Stimulated activated CD8-positive, alpha-beta memory T cell treated with anti-CD3 and anti-CD28 coated beads, Interleukin-7, amount 100 ng/mL, for 1 hour (primary cell): Measurements from ENCODE around the gene ITGAE.
"Not testable (repeated sequence)": the region's sequence is repeated elsewhere in the genome, so short reads cannot be mapped to it uniquely, and the experiment has no call there.

Experiments used
- DNase-seq, 2 donors: peaks; one replicate each; pipeline ENCODE4 v3.0.0-alpha.2; 2020; ENCODE audit warnings: low read depth in 2 of 2

Gene ITGAE

GRCh38 chr17:3729881-3730280, 71.1 kb downstream of the ITGAE start:
- no peak for DNase-seq

GRCh38 chr17:3728099-3728498, 72.9 kb downstream of the ITGAE start:
- not testable (repeated sequence) for DNase-seq

GRCh38 chr17:3727041-3727440, 73.9 kb downstream of the ITGAE start:
- no peak for DNase-seq

GRCh38 chr17:3724378-3725077, 76.5 kb downstream of the ITGAE start:
- no peak for DNase-seq

GRCh38 chr17:3723556-3724377, 77.2 kb downstream of the ITGAE start, which contains the start of gene HASPIN:
Gene HASPIN (plus strand): TSS chr17:3723903. CDS start chr17:3723936, 33 bp downstream.
- DNase-seq = peak; percentile 81 to 82

GRCh38 chr17:3723188-3723555, 77.8 kb downstream of the ITGAE start:
- DNase-seq = no peak

GRCh38 chr17:3722716-3723115, 78.3 kb downstream of the ITGAE start:
- no peak for DNase-seq

GRCh38 chr17:3719265-3719664, 81.7 kb downstream of the ITGAE start:
- DNase-seq = no peak

GRCh38 chr17:3718201-3718600, 82.8 kb downstream of the ITGAE start:
- DNase-seq = no peak

- DNase-seq = no peak
Measured at GRCh38 chr17:3715296-3715695, 85.7 kb downstream of the ITGAE start.

- no peak for DNase-seq
Measured at GRCh38 chr17:3712811-3713463, 88.1 kb downstream of the ITGAE start.

GRCh38 chr17:3710951-3711383, 90.0 kb downstream of the ITGAE start:
- DNase-seq = peak in 1 of 2 donors; percentile 45

GRCh38 chr17:3708366-3708765, 92.6 kb downstream of the ITGAE start:
- DNase-seq = no peak

- DNase-seq = not testable (repeated sequence)
Measured at GRCh38 chr17:3705718-3705984, 95.3 kb downstream of the ITGAE start.

GRCh38 chr17:3704931-3705717, 95.9 kb downstream of the ITGAE start:
- no peak for DNase-seq

- not testable (repeated sequence) for DNase-seq
Measured at GRCh38 chr17:3702041-3702539, 98.9 kb downstream of the ITGAE start.

- DNase-seq = no peak
Measured at GRCh38 chr17:3699951-3700350, 101.0 kb downstream of the ITGAE start.

- DNase-seq = no peak
Measured at GRCh38 chr17:3698139-3698538, 102.8 kb downstream of the ITGAE start.

GRCh38 chr17:3697103-3697476, 103.9 kb downstream of the ITGAE start:
- no peak for DNase-seq

GRCh38 chr17:3695723-3696411, 105.1 kb downstream of the ITGAE start, which contains the start of gene P2RX5:
Gene P2RX5 (minus strand): TSS chr17:3696155. CDS start chr17:3696005, 150 bp downstream.
- no peak for DNase-seq

- DNase-seq = no peak
Measured at GRCh38 chr17:3695129-3695722, 105.8 kb downstream of the ITGAE start.
